CD14-positive monocyte (primary cell): ENCODE measurements around the gene CTNNBL1. TPM values are rescaled to one million over a fixed set of nuclear protein-coding genes. Genes with fewer than 3 reads are reported as not detected.

ENCODE experiments used
- DNase-seq, 3 donors: peaks; one replicate each; pipeline ENCODE4 v3.0.0-alpha.2; 2011 to 2022
- H2AFZ ChIP-seq: 2 replicates; pipeline ENCODE4 v1.6.0; 2012; ENCODE audit warnings: mild to moderate bottlenecking, low read depth, low read length, inconsistent platforms; ENCODE audit not compliant: insufficient read depth, poor library complexity, severe bottlenecking
- H3K27ac ChIP-seq, 2 donors: 1 replicate in 1 of 2; 2 replicates in 1 of 2; pipeline ENCODE4 v1.5.1; 2012 to 2013; ENCODE audit warnings: low read length in 2 of 2, control low read depth in 1 of 2, inconsistent platforms in 1 of 2, low read depth in 1 of 2, mild to moderate bottlenecking in 1 of 2
- H3K27me3 ChIP-seq, 2 donors: one replicate each; pipeline versions ENCODE4 v1.6.0 to v1.6.1; 2011 to 2013; ENCODE audit warnings: low read length in 2 of 2; ENCODE audit not compliant: control insufficient read depth in 2 of 2, insufficient read depth in 2 of 2
- H3K36me3 ChIP-seq, 2 donors: replicated peaks in 1 of 2; 1 replicate in 1 of 2; 2 replicates in 1 of 2; pipeline versions ENCODE4 v1.5.1 to v1.6.1; 2012 to 2013; ENCODE audit warnings: low read length in 2 of 2, control low read depth in 1 of 2, inconsistent platforms in 1 of 2, mild to moderate bottlenecking in 1 of 2; ENCODE audit not compliant: insufficient read depth in 2 of 2, control insufficient read depth in 1 of 2
- H3K4me1 ChIP-seq, 2 donors: 1 replicate in 1 of 2; 2 replicates in 1 of 2; pipeline versions ENCODE4 v1.5.1 to v1.6.1; 2012 to 2013; ENCODE audit warnings: low read length in 2 of 2, control low read depth in 1 of 2, inconsistent platforms in 1 of 2, mild to moderate bottlenecking in 1 of 2, moderate library complexity in 1 of 2; ENCODE audit not compliant: insufficient read depth in 2 of 2, control insufficient read depth in 1 of 2
- H3K4me2 ChIP-seq: replicated peaks from 2 replicates; pipeline ENCODE3; 2012; ENCODE audit warnings: low read length, moderate library complexity, mild to moderate bottlenecking; ENCODE audit not compliant: poor library complexity, severe bottlenecking; ENCODE audit errors: extremely low read depth
- H3K4me3 ChIP-seq, 3 experiments: fragments of 200-600 bp in 1 of 3; sonication (generic) in 1 of 3; replicated peaks in 1 of 3; 1 replicate in 2 of 3; 2 replicates in 1 of 3; pipeline ENCODE4 v1.5.1; 2011 to 2013; ENCODE audit warnings: low read length in 3 of 3, mild to moderate bottlenecking in 3 of 3, control low read depth in 2 of 3, low read depth in 2 of 3, inconsistent platforms in 1 of 3, moderate library complexity in 1 of 3
- H3K79me2 ChIP-seq: 2 replicates; pipeline ENCODE4 v1.6.0; 2012; ENCODE audit warnings: mild to moderate bottlenecking, control low read depth, inconsistent platforms, low read length, moderate library complexity; ENCODE audit not compliant: insufficient read depth
- H3K9ac ChIP-seq: 2 replicates; pipeline ENCODE4 v1.6.0; 2017; ENCODE audit warnings: low read length, mild to moderate bottlenecking; ENCODE audit not compliant: insufficient read depth, poor library complexity, severe bottlenecking
- H3K9me3 ChIP-seq, 2 donors: replicated peaks in 1 of 2; 1 replicate in 1 of 2; 2 replicates in 1 of 2; pipeline versions ENCODE4 v1.5.1 to v1.6.1; 2012 to 2013; ENCODE audit warnings: low read length in 2 of 2, control low read depth in 1 of 2; ENCODE audit not compliant: control insufficient read depth in 1 of 2, insufficient read depth in 1 of 2
- H4K20me1 ChIP-seq: 2 replicates; pipeline ENCODE4 v1.6.0; 2012; ENCODE audit warnings: mild to moderate bottlenecking, low read length, control low read depth, moderate library complexity; ENCODE audit not compliant: insufficient read depth
- H3K27ac Mint-ChIP-seq, 7 donors: one replicate each; pipeline ENCODE4 v1.8.0; 2020; ENCODE audit warnings: mild to moderate bottlenecking in 7 of 7, mixed read lengths in 7 of 7, moderate library complexity in 6 of 7, inconsistent platforms in 2 of 7
- H3K27me3 Mint-ChIP-seq, 3 donors: one replicate each; pipeline ENCODE4 v1.8.0; 2021 to 2022; ENCODE audit warnings: low read depth in 3 of 3, mild to moderate bottlenecking in 3 of 3, mixed read lengths in 3 of 3, moderate library complexity in 3 of 3, inconsistent platforms in 1 of 3
- H3K36me3 Mint-ChIP-seq, 2 donors: one replicate each; pipeline ENCODE4 v1.8.0; 2020; ENCODE audit warnings: mixed read lengths in 2 of 2, inconsistent platforms in 1 of 2, mild to moderate bottlenecking in 1 of 2
- H3K4me1 Mint-ChIP-seq: one replicate; pipeline ENCODE4 v1.8.0; 2020; ENCODE audit warnings: mild to moderate bottlenecking, mixed read lengths
- H3K4me3 Mint-ChIP-seq, 2 donors: one replicate each; pipeline ENCODE4 v1.8.0; 2020; ENCODE audit warnings: mild to moderate bottlenecking in 2 of 2, mixed read lengths in 2 of 2, moderate library complexity in 1 of 2
- H3K9me3 Mint-ChIP-seq, 7 donors: one replicate each; pipeline ENCODE4 v1.8.0; 2020 to 2022; ENCODE audit warnings: mixed read lengths in 7 of 7, mild to moderate bottlenecking in 6 of 7, moderate library complexity in 6 of 7, inconsistent platforms in 2 of 7
- CTCF ChIP-seq: fragments of 200-600 bp; IDR thresholded peaks from one replicate; pipeline ENCODE4 v1.8.0; 2022; ENCODE audit warnings: antibody characterized with exemption, mild to moderate bottlenecking
- WGBS: methylation state at CpG from one replicate; pipeline ENCODE4 v1.1.5; 2013; ENCODE audit warnings: missing lambda C conversion rate; ENCODE audit not compliant: insufficient coverage; 5-methylcytosine and 5-hydroxymethylcytosine counted together
- intact Hi-C, 2 donors: fragments of 100-400 bp; cut with micrococcal nuclease; formaldehyde crosslinking; loops; one replicate each; pipeline versions ENCODE4 v1.15.0 to v1.15.1; 2023
- polyA plus RNA-seq, 3 donors: library from polyadenylated mRNA; depleted of rRNA in 1 of 3; unstranded in 2 of 3; stranded (reverse) in 1 of 3; fragments of 300-500 nt in 2 of 3; fragments of >200 nt in 1 of 3; fragmentation: Illumina TruSeq in 2 of 3; gene quantifications; 1 replicate in 2 of 3; 2 replicates in 1 of 3; pipeline ENCODE4 v1.2.3, GENCODE V29; 2012 to 2021

Gene CTNNBL1
- polyA plus RNA-seq, 3 donors = 35.5 to 83.2 (median 77.3) TPM

- H3K4me3 Mint-ChIP-seq = peak overlapping the region in 1 of 2 donors; percentile 29
- no peak overlapping the region for H3K4me3 ChIP-seq
- H3K79me2 ChIP-seq = no peaks in the 10 kb centered on the region
- peaks cover 10% of the 10 kb centered on the region for H3K4me1 Mint-ChIP-seq
- peaks cover 0 to 6% of the 10 kb centered on the region in 2 donors for H3K27me3 ChIP-seq
- peaks cover 0 to 5% of the 10 kb centered on the region in 2 donors for H3K4me1 ChIP-seq
- peak overlapping the region in 1 of 7 donors; percentile 11 for H3K27ac Mint-ChIP-seq
- no peak overlapping the region for H3K4me2 ChIP-seq
- no peak overlapping the region for H3K27ac ChIP-seq
- no peaks in the 10 kb centered on the region for H3K9me3 ChIP-seq
- 71% methylated on average over 11 of the region's 12 CpGs for WGBS
- H3K36me3 Mint-ChIP-seq = no peaks in the 10 kb centered on the region
- DNase-seq = no peak
- no peaks in the 10 kb centered on the region for H3K36me3 ChIP-seq
- TF ChIP-seq CTCF = no peak
- no peaks in the 10 kb centered on the region for H4K20me1 ChIP-seq
- intact Hi-C loops = no loop called here
- H3K9ac ChIP-seq = no peak overlapping the region
- H2AFZ ChIP-seq = no peak overlapping the region
- peaks cover 0 to 11% (median 2%) of the 10 kb centered on the region in 7 donors for H3K9me3 Mint-ChIP-seq
- peaks cover 5 to 22% (median 22%) of the 10 kb centered on the region in 3 donors for H3K27me3 Mint-ChIP-seq
These were observed 24.0 kb upstream of the CTNNBL1 start for GRCh38 chr20:37669773-37670236.

GRCh38 chr20:37670351-37670791, 23.5 kb upstream of the CTNNBL1 start:
- no peak overlapping the region for H3K9ac ChIP-seq
- Mint-ChIP-seq H3K4me1 (peaks cover 10% of the 10 kb centered on the region), H3K27ac (peak overlapping the region in 1 of 7 donors; percentile 38), H3K4me3 (no peak overlapping the region), H3K9me3 (peaks cover 0 to 7% (median 2%) of the 10 kb centered on the region in 7 donors), H3K27me3 (peaks cover 5 to 25% (median 22%) of the 10 kb centered on the region in 3 donors), H3K36me3 (no peaks in the 10 kb centered on the region)
- no peaks in the 10 kb centered on the region for H3K36me3 ChIP-seq
- intact Hi-C loops = no loop called here
- no peak overlapping the region for H2AFZ ChIP-seq
- H3K79me2 ChIP-seq = no peaks in the 10 kb centered on the region
- no peak for DNase-seq
- H4K20me1 ChIP-seq = no peaks in the 10 kb centered on the region
- H3K4me3 ChIP-seq = no peak overlapping the region
- WGBS = 58% methylated on average over 17 of the region's 18 CpGs
- H3K4me1 ChIP-seq = peaks cover 0 to 5% of the 10 kb centered on the region in 2 donors
- no peak overlapping the region for H3K4me2 ChIP-seq
- TF ChIP-seq CTCF = no peak
- H3K27ac ChIP-seq = no peak overlapping the region
- H3K9me3 ChIP-seq = no peaks in the 10 kb centered on the region
- peaks cover 0 to 6% of the 10 kb centered on the region in 2 donors for H3K27me3 ChIP-seq
